ENCODE data around the gene OSM. TPM values are rescaled to one million over a fixed set of nuclear protein-coding genes. Genes with fewer than 3 reads are reported as not detected.

The OSM gene
- total and polyA plus RNA-seq, 2 experiments from 2014 or later: not detected

DNA sequence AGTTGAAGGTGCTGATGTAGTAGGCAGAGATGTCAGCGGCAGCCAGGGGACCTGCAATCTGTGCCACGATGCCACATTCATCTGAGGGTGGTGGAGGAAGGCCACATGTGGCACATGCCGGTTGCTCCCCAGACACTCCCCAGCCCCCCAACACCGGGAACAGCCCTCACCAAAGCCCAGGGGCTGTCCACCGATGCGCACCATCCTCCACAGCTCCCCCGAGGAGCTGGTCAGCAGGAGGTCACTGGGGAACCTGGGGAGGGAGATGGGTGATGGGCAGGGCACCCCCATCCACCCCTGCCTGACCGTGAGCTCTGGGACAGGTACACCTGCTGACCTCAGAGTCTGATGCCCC lies 19.2 kb upstream of the OSM start:
- ATAC-seq (no peak), DNase-seq (ENCODE audit: low spot score) (no peak)
- Histone ChIP-seq H3K4me3 (no peak overlapping the region), H3K9me2 (ENCODE audit: insufficient read depth) (no peaks in the 10 kb centered on the region), H4K20me1 (replicated peaks; ENCODE audit: insufficient read depth) (no peaks in the 10 kb centered on the region; the same call in 1 of the 2 replicates), H3K27me3 (ENCODE audit: insufficient read depth) (peaks cover 7% of the 10 kb centered on the region; the same call in 1 of the 2 replicates), H3K4me1 (ENCODE audit: insufficient read depth) (peaks cover 14% of the 10 kb centered on the region; the same call in 1 of the 2 replicates), H3K36me3 (ENCODE audit: insufficient read depth) (no peaks in the 10 kb centered on the region), H3F3A (replicated peaks; ENCODE audit: low read depth) (peaks cover 11% of the 10 kb centered on the region), H3K79me2 (replicated peaks; ENCODE audit: insufficient read depth) (no peaks in the 10 kb centered on the region), H3K4me2 (no peak overlapping the region), H2AFZ (no peak overlapping the region), H3K27ac (ENCODE audit: low read depth) (no peak overlapping the region)
- Mint-ChIP-seq H3K27ac (no peak overlapping the region), H3K4me1 (peaks cover 14% of the 10 kb centered on the region; the same call in 2 of the 3 replicates), H3K9me3 (no peaks in the 10 kb centered on the region), H3K27me3 (ENCODE audit: insufficient read depth, low read depth, poor library complexity) (peaks cover 24% of the 10 kb centered on the region), H3K36me3 (ENCODE audit: low read depth) (no peaks in the 10 kb centered on the region), H3K4me3 (no peak overlapping the region)
- TF ChIP-seq POLR2AphosphoS5 (IDR thresholded peaks at IDR 0.05; ENCODE audit: low read depth) (no peak), NANOG (IDR thresholded peaks at IDR 0.05; ENCODE audit: borderline replicate concordance) (no peak), CREB1 (CRISPR knock-in tag; IDR thresholded peaks at IDR 0.05; ENCODE audit: low read depth) (no peak), JUNB (IDR thresholded peaks at IDR 0.05; ENCODE audit: unreplicated experiment) (no peak), STAT1 (IDR thresholded peaks at IDR 0.05; ENCODE audit: unreplicated experiment) (no peak), ZNF331 (CRISPR knock-in tag; IDR thresholded peaks at IDR 0.05; ENCODE audit: low read depth) (no peak), EZH2 (IDR thresholded peaks at IDR 0.05; ENCODE audit: low read depth, unreplicated experiment) (no peak)
- TF ChIP-seq, protein P1, sequence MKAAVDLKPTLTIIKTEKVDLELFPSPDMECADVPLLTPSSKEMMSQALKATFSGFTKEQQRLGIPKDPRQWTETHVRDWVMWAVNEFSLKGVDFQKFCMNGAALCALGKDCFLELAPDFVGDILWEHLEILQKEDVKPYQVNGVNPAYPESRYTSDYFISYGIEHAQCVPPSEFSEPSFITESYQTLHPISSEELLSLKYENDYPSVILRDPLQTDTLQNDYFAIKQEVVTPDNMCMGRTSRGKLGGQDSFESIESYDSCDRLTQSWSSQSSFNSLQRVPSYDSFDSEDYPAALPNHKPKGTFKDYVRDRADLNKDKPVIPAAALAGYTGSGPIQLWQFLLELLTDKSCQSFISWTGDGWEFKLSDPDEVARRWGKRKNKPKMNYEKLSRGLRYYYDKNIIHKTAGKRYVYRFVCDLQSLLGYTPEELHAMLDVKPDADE (IDR thresholded peaks at IDR 0.05): no peak
- TF ChIP-seq, protein P2, sequence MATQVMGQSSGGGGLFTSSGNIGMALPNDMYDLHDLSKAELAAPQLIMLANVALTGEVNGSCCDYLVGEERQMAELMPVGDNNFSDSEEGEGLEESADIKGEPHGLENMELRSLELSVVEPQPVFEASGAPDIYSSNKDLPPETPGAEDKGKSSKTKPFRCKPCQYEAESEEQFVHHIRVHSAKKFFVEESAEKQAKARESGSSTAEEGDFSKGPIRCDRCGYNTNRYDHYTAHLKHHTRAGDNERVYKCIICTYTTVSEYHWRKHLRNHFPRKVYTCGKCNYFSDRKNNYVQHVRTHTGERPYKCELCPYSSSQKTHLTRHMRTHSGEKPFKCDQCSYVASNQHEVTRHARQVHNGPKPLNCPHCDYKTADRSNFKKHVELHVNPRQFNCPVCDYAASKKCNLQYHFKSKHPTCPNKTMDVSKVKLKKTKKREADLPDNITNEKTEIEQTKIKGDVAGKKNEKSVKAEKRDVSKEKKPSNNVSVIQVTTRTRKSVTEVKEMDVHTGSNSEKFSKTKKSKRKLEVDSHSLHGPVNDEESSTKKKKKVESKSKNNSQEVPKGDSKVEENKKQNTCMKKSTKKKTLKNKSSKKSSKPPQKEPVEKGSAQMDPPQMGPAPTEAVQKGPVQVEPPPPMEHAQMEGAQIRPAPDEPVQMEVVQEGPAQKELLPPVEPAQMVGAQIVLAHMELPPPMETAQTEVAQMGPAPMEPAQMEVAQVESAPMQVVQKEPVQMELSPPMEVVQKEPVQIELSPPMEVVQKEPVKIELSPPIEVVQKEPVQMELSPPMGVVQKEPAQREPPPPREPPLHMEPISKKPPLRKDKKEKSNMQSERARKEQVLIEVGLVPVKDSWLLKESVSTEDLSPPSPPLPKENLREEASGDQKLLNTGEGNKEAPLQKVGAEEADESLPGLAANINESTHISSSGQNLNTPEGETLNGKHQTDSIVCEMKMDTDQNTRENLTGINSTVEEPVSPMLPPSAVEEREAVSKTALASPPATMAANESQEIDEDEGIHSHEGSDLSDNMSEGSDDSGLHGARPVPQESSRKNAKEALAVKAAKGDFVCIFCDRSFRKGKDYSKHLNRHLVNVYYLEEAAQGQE (IDR thresholded peaks at IDR 0.05; ENCODE audit: unreplicated experiment): no peak
- TF ChIP-seq, protein P3, sequence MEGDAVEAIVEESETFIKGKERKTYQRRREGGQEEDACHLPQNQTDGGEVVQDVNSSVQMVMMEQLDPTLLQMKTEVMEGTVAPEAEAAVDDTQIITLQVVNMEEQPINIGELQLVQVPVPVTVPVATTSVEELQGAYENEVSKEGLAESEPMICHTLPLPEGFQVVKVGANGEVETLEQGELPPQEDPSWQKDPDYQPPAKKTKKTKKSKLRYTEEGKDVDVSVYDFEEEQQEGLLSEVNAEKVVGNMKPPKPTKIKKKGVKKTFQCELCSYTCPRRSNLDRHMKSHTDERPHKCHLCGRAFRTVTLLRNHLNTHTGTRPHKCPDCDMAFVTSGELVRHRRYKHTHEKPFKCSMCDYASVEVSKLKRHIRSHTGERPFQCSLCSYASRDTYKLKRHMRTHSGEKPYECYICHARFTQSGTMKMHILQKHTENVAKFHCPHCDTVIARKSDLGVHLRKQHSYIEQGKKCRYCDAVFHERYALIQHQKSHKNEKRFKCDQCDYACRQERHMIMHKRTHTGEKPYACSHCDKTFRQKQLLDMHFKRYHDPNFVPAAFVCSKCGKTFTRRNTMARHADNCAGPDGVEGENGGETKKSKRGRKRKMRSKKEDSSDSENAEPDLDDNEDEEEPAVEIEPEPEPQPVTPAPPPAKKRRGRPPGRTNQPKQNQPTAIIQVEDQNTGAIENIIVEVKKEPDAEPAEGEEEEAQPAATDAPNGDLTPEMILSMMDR (conservative IDR thresholded peaks at IDR 0.05; ENCODE audit: low read depth in 2 of 2): no peak
- TF ChIP-seq, protein P4, sequence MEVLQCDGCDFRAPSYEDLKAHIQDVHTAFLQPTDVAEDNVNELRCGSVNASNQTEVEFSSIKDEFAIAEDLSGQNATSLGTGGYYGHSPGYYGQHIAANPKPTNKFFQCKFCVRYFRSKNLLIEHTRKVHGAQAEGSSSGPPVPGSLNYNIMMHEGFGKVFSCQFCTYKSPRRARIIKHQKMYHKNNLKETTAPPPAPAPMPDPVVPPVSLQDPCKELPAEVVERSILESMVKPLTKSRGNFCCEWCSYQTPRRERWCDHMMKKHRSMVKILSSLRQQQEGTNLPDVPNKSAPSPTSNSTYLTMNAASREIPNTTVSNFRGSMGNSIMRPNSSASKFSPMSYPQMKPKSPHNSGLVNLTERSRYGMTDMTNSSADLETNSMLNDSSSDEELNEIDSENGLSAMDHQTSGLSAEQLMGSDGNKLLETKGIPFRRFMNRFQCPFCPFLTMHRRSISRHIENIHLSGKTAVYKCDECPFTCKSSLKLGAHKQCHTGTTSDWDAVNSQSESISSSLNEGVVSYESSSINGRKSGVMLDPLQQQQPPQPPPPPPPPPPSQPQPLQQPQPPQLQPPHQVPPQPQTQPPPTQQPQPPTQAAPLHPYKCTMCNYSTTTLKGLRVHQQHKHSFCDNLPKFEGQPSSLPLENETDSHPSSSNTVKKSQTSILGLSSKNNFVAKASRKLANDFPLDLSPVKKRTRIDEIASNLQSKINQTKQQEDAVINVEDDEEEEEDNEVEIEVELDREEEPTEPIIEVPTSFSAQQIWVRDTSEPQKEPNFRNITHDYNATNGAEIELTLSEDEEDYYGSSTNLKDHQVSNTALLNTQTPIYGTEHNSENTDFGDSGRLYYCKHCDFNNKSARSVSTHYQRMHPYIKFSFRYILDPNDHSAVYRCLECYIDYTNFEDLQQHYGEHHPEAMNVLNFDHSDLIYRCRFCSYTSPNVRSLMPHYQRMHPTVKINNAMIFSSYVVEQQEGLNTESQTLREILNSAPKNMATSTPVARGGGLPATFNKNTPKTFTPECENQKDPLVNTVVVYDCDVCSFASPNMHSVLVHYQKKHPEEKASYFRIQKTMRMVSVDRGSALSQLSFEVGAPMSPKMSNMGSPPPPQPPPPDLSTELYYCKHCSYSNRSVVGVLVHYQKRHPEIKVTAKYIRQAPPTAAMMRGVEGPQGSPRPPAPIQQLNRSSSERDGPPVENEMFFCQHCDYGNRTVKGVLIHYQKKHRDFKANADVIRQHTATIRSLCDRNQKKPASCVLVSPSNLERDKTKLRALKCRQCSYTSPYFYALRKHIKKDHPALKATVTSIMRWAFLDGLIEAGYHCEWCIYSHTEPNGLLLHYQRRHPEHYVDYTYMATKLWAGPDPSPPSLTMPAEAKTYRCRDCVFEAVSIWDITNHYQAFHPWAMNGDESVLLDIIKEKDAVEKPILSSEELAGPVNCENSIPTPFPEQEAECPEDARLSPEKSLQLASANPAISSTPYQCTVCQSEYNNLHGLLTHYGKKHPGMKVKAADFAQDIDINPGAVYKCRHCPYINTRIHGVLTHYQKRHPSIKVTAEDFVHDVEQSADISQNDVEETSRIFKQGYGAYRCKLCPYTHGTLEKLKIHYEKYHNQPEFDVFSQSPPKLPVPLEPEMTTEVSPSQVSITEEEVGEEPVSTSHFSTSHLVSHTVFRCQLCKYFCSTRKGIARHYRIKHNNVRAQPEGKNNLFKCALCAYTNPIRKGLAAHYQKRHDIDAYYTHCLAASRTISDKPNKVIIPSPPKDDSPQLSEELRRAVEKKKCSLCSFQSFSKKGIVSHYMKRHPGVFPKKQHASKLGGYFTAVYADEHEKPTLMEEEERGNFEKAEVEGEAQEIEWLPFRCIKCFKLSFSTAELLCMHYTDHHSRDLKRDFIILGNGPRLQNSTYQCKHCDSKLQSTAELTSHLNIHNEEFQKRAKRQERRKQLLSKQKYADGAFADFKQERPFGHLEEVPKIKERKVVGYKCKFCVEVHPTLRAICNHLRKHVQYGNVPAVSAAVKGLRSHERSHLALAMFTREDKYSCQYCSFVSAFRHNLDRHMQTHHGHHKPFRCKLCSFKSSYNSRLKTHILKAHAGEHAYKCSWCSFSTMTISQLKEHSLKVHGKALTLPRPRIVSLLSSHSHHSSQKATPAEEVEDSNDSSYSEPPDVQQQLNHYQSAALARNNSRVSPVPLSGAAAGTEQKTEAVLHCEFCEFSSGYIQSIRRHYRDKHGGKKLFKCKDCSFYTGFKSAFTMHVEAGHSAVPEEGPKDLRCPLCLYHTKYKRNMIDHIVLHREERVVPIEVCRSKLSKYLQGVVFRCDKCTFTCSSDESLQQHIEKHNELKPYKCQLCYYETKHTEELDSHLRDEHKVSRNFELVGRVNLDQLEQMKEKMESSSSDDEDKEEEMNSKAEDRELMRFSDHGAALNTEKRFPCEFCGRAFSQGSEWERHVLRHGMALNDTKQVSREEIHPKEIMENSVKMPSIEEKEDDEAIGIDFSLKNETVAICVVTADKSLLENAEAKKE (CRISPR knock-in tag; IDR thresholded peaks at IDR 0.05): no peak

Data from GM23338 (cell line).